ENCODE results near the gene GTF3C5. TPM values are rescaled to one million over a fixed set of nuclear protein-coding genes. Genes with fewer than 3 reads are reported as not detected.

Gene GTF3C5
- total and polyA plus RNA-seq, 2 donors from 2014 or later: 38.0 to 47.7 TPM

- intact Hi-C loops (cut with DNase I): no loop called here
- DNase-seq: no peak
- H3K27me3 ChIP-seq (ENCODE audit: control insufficient read depth, insufficient read depth, low read length): no peaks in the 10 kb centered on the region
- no peak overlapping the region for H3K9ac ChIP-seq (ENCODE audit: low read length in 3 of 3)
- H3K4me1 ChIP-seq (ENCODE audit: control insufficient read depth in 2 of 3, insufficient read depth in 2 of 3, low read depth in 1 of 3, low read length in 3 of 3): no peaks in the 10 kb centered on the region
- no peak overlapping the region for H3K4me3 ChIP-seq (ENCODE audit: low read length in 3 of 3)
- peaks cover 0 to 35% (median 31%) of the 10 kb centered on the region in 3 donors for H3K36me3 ChIP-seq (ENCODE audit: control insufficient read depth in 2 of 3, insufficient read depth in 3 of 3, low read length in 3 of 3)
- no peak overlapping the region for H3K27ac ChIP-seq (ENCODE audit: low read depth in 2 of 2, low read length in 2 of 2)
- no peak for FAIRE-seq
- no peaks in the 10 kb centered on the region for H3K9me3 ChIP-seq (ENCODE audit: control insufficient read depth in 2 of 3, insufficient read depth in 1 of 3, low read length in 3 of 3)
- peak; percentile 16 for TF ChIP-seq CTCF (IDR thresholded peaks at IDR 0.05; ENCODE audit: borderline replicate concordance, extremely low read depth, insufficient read depth)
These were observed 17.8 kb downstream of the GTF3C5 start for GRCh38 chr9:133048595-133048994.

- DNase-seq: no peak
- H3K9ac ChIP-seq (ENCODE audit: low read length in 3 of 3): no peak overlapping the region
- no peaks in the 10 kb centered on the region for H3K4me1 ChIP-seq (ENCODE audit: control insufficient read depth in 2 of 3, insufficient read depth in 2 of 3, low read depth in 1 of 3, low read length in 3 of 3)
- H3K27me3 ChIP-seq (ENCODE audit: control insufficient read depth, insufficient read depth, low read length): no peaks in the 10 kb centered on the region
- H3K4me3 ChIP-seq (ENCODE audit: low read length in 3 of 3): no peak overlapping the region
- TF ChIP-seq CTCF (IDR thresholded peaks at IDR 0.05; ENCODE audit: borderline replicate concordance, extremely low read depth, insufficient read depth): no peak
- intact Hi-C loops (cut with DNase I): no loop called here
- H3K9me3 ChIP-seq (ENCODE audit: control insufficient read depth in 2 of 3, insufficient read depth in 1 of 3, low read length in 3 of 3): no peaks in the 10 kb centered on the region
- peaks cover 0 to 39% (median 33%) of the 10 kb centered on the region in 3 donors for H3K36me3 ChIP-seq (ENCODE audit: control insufficient read depth in 2 of 3, insufficient read depth in 3 of 3, low read length in 3 of 3)
- no peak for FAIRE-seq
- H3K27ac ChIP-seq (ENCODE audit: low read depth in 2 of 2, low read length in 2 of 2): no peak overlapping the region
These were observed 18.2 kb downstream of the GTF3C5 start for GRCh38 chr9:133049043-133049442.

GRCh38 chr9:133050142-133050541, 19.3 kb downstream of the GTF3C5 start:
- H3K4me1 ChIP-seq (ENCODE audit: control insufficient read depth in 2 of 3, insufficient read depth in 2 of 3, low read depth in 1 of 3, low read length in 3 of 3): no peaks in the 10 kb centered on the region
- no peaks in the 10 kb centered on the region for H3K27me3 ChIP-seq (ENCODE audit: control insufficient read depth, insufficient read depth, low read length)
- no peak for DNase-seq
- no peak overlapping the region for H3K9ac ChIP-seq (ENCODE audit: low read length in 3 of 3)
- no peak overlapping the region for H3K27ac ChIP-seq (ENCODE audit: low read depth in 2 of 2, low read length in 2 of 2)
- H3K36me3 ChIP-seq (ENCODE audit: control insufficient read depth in 2 of 3, insufficient read depth in 3 of 3, low read length in 3 of 3): peaks cover 0 to 40% (median 28%) of the 10 kb centered on the region in 3 donors
- TF ChIP-seq CTCF (IDR thresholded peaks at IDR 0.05; ENCODE audit: borderline replicate concordance, extremely low read depth, insufficient read depth): no peak
- no peak overlapping the region for H3K4me3 ChIP-seq (ENCODE audit: low read length in 3 of 3)
- intact Hi-C loops (cut with DNase I): no loop called here
- no peak for FAIRE-seq
- H3K9me3 ChIP-seq (ENCODE audit: control insufficient read depth in 2 of 3, insufficient read depth in 1 of 3, low read length in 3 of 3): no peaks in the 10 kb centered on the region

GRCh38 chr9:133050781-133051180, 20.0 kb downstream of the GTF3C5 start:
- peaks cover 0 to 41% (median 28%) of the 10 kb centered on the region in 3 donors for H3K36me3 ChIP-seq (ENCODE audit: control insufficient read depth in 2 of 3, insufficient read depth in 3 of 3, low read length in 3 of 3)
- no peaks in the 10 kb centered on the region for H3K4me1 ChIP-seq (ENCODE audit: control insufficient read depth in 2 of 3, insufficient read depth in 2 of 3, low read depth in 1 of 3, low read length in 3 of 3)
- H3K4me3 ChIP-seq (ENCODE audit: low read length in 3 of 3): no peak overlapping the region
- no peaks in the 10 kb centered on the region for H3K27me3 ChIP-seq (ENCODE audit: control insufficient read depth, insufficient read depth, low read length)
- no peaks in the 10 kb centered on the region for H3K9me3 ChIP-seq (ENCODE audit: control insufficient read depth in 2 of 3, insufficient read depth in 1 of 3, low read length in 3 of 3)
- no peak overlapping the region for H3K9ac ChIP-seq (ENCODE audit: low read length in 3 of 3)
- DNase-seq (no peak), FAIRE-seq (no peak)
- no peak overlapping the region for H3K27ac ChIP-seq (ENCODE audit: low read depth in 2 of 2, low read length in 2 of 2)
- intact Hi-C loops (cut with DNase I): no loop called here
- no peak for TF ChIP-seq CTCF (IDR thresholded peaks at IDR 0.05; ENCODE audit: borderline replicate concordance, extremely low read depth, insufficient read depth)
